Activated CD8-positive, alpha-beta memory T cell treated with anti-CD3 and anti-CD28 coated beads, Interleukin-2, amount 50 U/mL, for 48 hours (primary cell): Measurements from ENCODE around the gene FUBP3.
"Not testable (repeated sequence)": the region's sequence is repeated elsewhere in the genome, so short reads cannot be mapped to it uniquely, and the experiment has no call there.

Experiments
- DNase-seq: peaks from one replicate; pipeline ENCODE4 v3.0.0-alpha.2; 2020

FUBP3 gene

GRCh38 chr9:130664251-130665028 lies 85.1 kb downstream of the FUBP3 start, which contains the start of gene PRDM12:
TSS of gene PRDM12 (plus strand) at chr9:130664594. CDS start at chr9:130664654, 60 bp downstream.
- no peak for DNase-seq

- no peak for DNase-seq
Observed at GRCh38 chr9:130665029-130665430, 85.7 kb downstream of the FUBP3 start.

GRCh38 chr9:130665431-130666392 lies 86.3 kb downstream of the FUBP3 start:
- no peak for DNase-seq

GRCh38 chr9:130666393-130667119 lies 87.2 kb downstream of the FUBP3 start:
- no peak for DNase-seq

- no peak for DNase-seq
Observed at GRCh38 chr9:130667120-130667435, 87.7 kb downstream of the FUBP3 start.

- DNase-seq: no peak
Observed at GRCh38 chr9:130668196-130668595, 88.8 kb downstream of the FUBP3 start.

GRCh38 chr9:130668659-130669058 lies 89.3 kb downstream of the FUBP3 start:
- DNase-seq: no peak

- DNase-seq: no peak
Observed at GRCh38 chr9:130669965-130670364, 90.6 kb downstream of the FUBP3 start.

- no peak for DNase-seq
Observed at GRCh38 chr9:130670644-130671043, 91.3 kb downstream of the FUBP3 start.

GRCh38 chr9:130672466-130672865 lies 93.1 kb downstream of the FUBP3 start:
- DNase-seq: no peak

GRCh38 chr9:130672933-130673615 lies 93.7 kb downstream of the FUBP3 start:
- DNase-seq: no peak

- no peak for DNase-seq
Observed at GRCh38 chr9:130675396-130675795, 96.0 kb downstream of the FUBP3 start.

- no peak for DNase-seq
Observed at GRCh38 chr9:130677252-130677651, 97.9 kb downstream of the FUBP3 start.

- peak; percentile 85 for DNase-seq
Observed at GRCh38 chr9:130680836-130681768, 101.7 kb downstream of the FUBP3 start.

- DNase-seq: peak; percentile 68
Observed at GRCh38 chr9:130681769-130682420, 102.5 kb downstream of the FUBP3 start.

GRCh38 chr9:130682421-130683121 lies 103.2 kb downstream of the FUBP3 start:
- DNase-seq: peak; percentile 75

GRCh38 chr9:130685104-130685503 lies 105.7 kb downstream of the FUBP3 start:
- no peak for DNase-seq

- not testable (repeated sequence) for DNase-seq
Observed at GRCh38 chr9:130685945-130686344, 106.6 kb downstream of the FUBP3 start.

- DNase-seq: no peak
Observed at GRCh38 chr9:130687615-130688014, 108.2 kb downstream of the FUBP3 start.
